HCT116 (cell line): ENCODE results near the gene LRRN3. TPM values are rescaled to one million over a fixed set of nuclear protein-coding genes. Genes with fewer than 3 reads are reported as not detected.

ENCODE experiments used
- ATAC-seq: fragments of 200-7000 bp; cut with Tn5 transposase; 2 replicates; pipeline ENCODE4 v1.9.1; 2020; ENCODE audit warnings: mild to moderate bottlenecking, moderate library complexity
- BruUV-seq: library from RNA; stranded (reverse); fragments of 400-500 nt; replicated peaks from 2 replicates; lab custom pipeline; 2021; lab: Mats Ljungman, UMichigan
- CTCF ChIA-PET: fragments of 300-600 bp; sonication (Branson Sonifier 250); formaldehyde crosslinking; loops from one replicate; lab custom pipeline; 2021; ENCODE audit warnings: antibody characterized with exemption; lab: Charles Lee
- POLR2A ChIA-PET: fragments of 300-600, 350-600 bp; sonication (Branson Sonifier 250); formaldehyde crosslinking; loops from one replicate; lab custom pipeline; 2021; ENCODE audit warnings: antibody characterized with exemption; lab: Charles Lee
- RAD21 ChIA-PET, 2 experiments: fragments of 300-600 bp; sonication (Branson Sonifier 250); formaldehyde crosslinking; loops; one replicate each; lab custom pipeline; 2023; ENCODE audit warnings: low total read pairs in 2 of 2; ENCODE audit not compliant: uncharacterized antibody in 2 of 2, unreplicated experiment in 2 of 2, low non-redundant PET in 1 of 2; lab: Charles Lee
- DNase-seq: peaks from one replicate; pipeline ENCODE4 v3.0.0-alpha.2; 2010; ENCODE audit warnings: low read depth, low spot score
- H2AFZ ChIP-seq: fragments of 200-600 bp; shearing (Covaris generic), sonication (generic); 2 replicates; pipeline ENCODE4 v1.6.1; 2017; ENCODE audit warnings: low read depth, mixed run types, mixed read lengths, antibody characterized with exemption, low read length; ENCODE audit not compliant: poor library complexity, severe bottlenecking
- H3K27ac ChIP-seq: 2 replicates; pipeline ENCODE4 v1.5.1; 2012; ENCODE audit warnings: low read depth, low read length
- H3K27me3 ChIP-seq: fragments of 200-600 bp; sonication (generic); 2 replicates; pipeline ENCODE4 v1.6.1; 2016; ENCODE audit warnings: mixed run types, low read length, mixed read lengths; ENCODE audit not compliant: insufficient read depth
- H3K36me3 ChIP-seq, 2 experiments: fragments of 200-500 bp in 1 of 2; fragments of 200-600 bp in 1 of 2; sonication (Bioruptor generic) in 1 of 2; sonication (generic) in 1 of 2; 2 replicates each; pipeline versions ENCODE4 v1.5.1 to v1.6.1; 2014 to 2016; ENCODE audit warnings: low read length in 2 of 2, inconsistent platforms in 1 of 2, mixed read lengths in 1 of 2, mixed run types in 1 of 2; ENCODE audit not compliant: insufficient read depth in 2 of 2, control insufficient read depth in 1 of 2
- H3K4me1 ChIP-seq, 2 experiments: fragments of 200-600 bp in 1 of 2; sonication (generic) in 1 of 2; 2 replicates each; pipeline versions ENCODE4 v1.5.1 to v1.6.1; 2012 to 2017; ENCODE audit warnings: low read length in 2 of 2, inconsistent platforms in 1 of 2, mild to moderate bottlenecking in 1 of 2, mixed read lengths in 1 of 2, mixed run types in 1 of 2, moderate library complexity in 1 of 2; ENCODE audit not compliant: insufficient read depth in 2 of 2, control insufficient read depth in 1 of 2
- H3K4me2 ChIP-seq: fragments of 200-600 bp; sonication (generic); 2 replicates; pipeline ENCODE4 v1.6.1; 2017; ENCODE audit warnings: mixed run types, low read length, mixed read lengths
- H3K4me3 ChIP-seq, 2 experiments: fragments of 200-600 bp in 1 of 2; sonication (generic) in 1 of 2; replicated peaks in 1 of 2; 2 replicates each; pipeline ENCODE4 v1.5.1; 2011 to 2016; ENCODE audit warnings: low read length in 2 of 2, control low read depth in 1 of 2, low read depth in 1 of 2, mild to moderate bottlenecking in 1 of 2, mixed read lengths in 1 of 2, mixed run types in 1 of 2
- H3K79me2 ChIP-seq: fragments of 200-600 bp; sonication (generic); 2 replicates; pipeline ENCODE4 v1.6.1; 2017; ENCODE audit warnings: mild to moderate bottlenecking, mixed run types, low read length, moderate library complexity, mixed read lengths; ENCODE audit not compliant: insufficient read depth
- H3K9ac ChIP-seq: fragments of 200-600 bp; sonication (generic); 2 replicates; pipeline ENCODE4 v1.6.1; 2016; ENCODE audit warnings: low read length, mixed read lengths
- H3K9me2 ChIP-seq: fragments of 200-600 bp; sonication (generic), shearing (Covaris generic); 2 replicates; pipeline ENCODE4 v1.6.1; 2017; ENCODE audit warnings: mixed run types, mild to moderate bottlenecking, moderate library complexity; ENCODE audit not compliant: insufficient read depth
- H3K9me3 ChIP-seq, 2 experiments: fragments of 200-500 bp in 1 of 2; fragments of 200-600 bp in 1 of 2; sonication (Bioruptor generic) in 1 of 2; sonication (generic) in 1 of 2; 2 replicates each; pipeline ENCODE4 v1.6.1; 2014 to 2017; ENCODE audit warnings: low read length in 2 of 2, mixed read lengths in 2 of 2, inconsistent platforms in 1 of 2, low read depth in 1 of 2, mild to moderate bottlenecking in 1 of 2, mixed run types in 1 of 2, moderate library complexity in 1 of 2; ENCODE audit not compliant: control insufficient read depth in 1 of 2, insufficient read depth in 1 of 2
- H4K20me1 ChIP-seq: fragments of 200-600 bp; sonication (generic), shearing (Covaris generic); 2 replicates; pipeline ENCODE4 v1.6.1; 2017; ENCODE audit warnings: mixed run types, mild to moderate bottlenecking, moderate library complexity; ENCODE audit not compliant: insufficient read depth
- CTCF ChIP-seq, 3 experiments: fragments of 200-600 bp in 1 of 3; sonication (generic) in 1 of 3; IDR thresholded peaks in 2 of 3; conservative IDR thresholded peaks in 1 of 3; 2 replicates each; pipeline ENCODE4 v1.5.1; 2012 to 2017; ENCODE audit warnings: low read depth in 2 of 3, low read length in 2 of 3, antibody characterized with exemption in 1 of 3, borderline replicate concordance in 1 of 3, control low read depth in 1 of 3, mild to moderate bottlenecking in 1 of 3, mixed read lengths in 1 of 3, mixed run types in 1 of 3, moderate library complexity in 1 of 3; ENCODE audit not compliant: insufficient read depth in 1 of 3
- ELF1 ChIP-seq: IDR thresholded peaks from 2 replicates; pipeline ENCODE4 v1.6.1; 2012; ENCODE audit warnings: low read depth, borderline replicate concordance
- EZH2phosphoT487 ChIP-seq: fragments of 200-600 bp; IDR thresholded peaks from 2 replicates; pipeline ENCODE4 v1.6.1; 2018; ENCODE audit warnings: antibody characterized with exemption, borderline replicate concordance
- JUND ChIP-seq: IDR thresholded peaks from 2 replicates; pipeline ENCODE4 v1.6.1; 2012
- POLR2AphosphoS5 ChIP-seq: IDR thresholded peaks from 2 replicates; pipeline ENCODE4 v1.6.1; 2011; ENCODE audit warnings: mild to moderate bottlenecking, low read depth, low read length, moderate library complexity
- SIN3A ChIP-seq: IDR thresholded peaks from 2 replicates; pipeline ENCODE4 v1.6.1; 2012; ENCODE audit warnings: low read depth
- SP1 ChIP-seq: IDR thresholded peaks from 2 replicates; pipeline ENCODE4 v1.6.1; 2012; ENCODE audit warnings: low read depth
- SRF ChIP-seq: IDR thresholded peaks from 2 replicates; pipeline ENCODE4 v1.6.1; 2012; ENCODE audit warnings: low read depth
- ZBTB33 ChIP-seq: IDR thresholded peaks from 2 replicates; pipeline ENCODE4 v1.6.1; 2011; ENCODE audit warnings: mild to moderate bottlenecking, low read length, moderate library complexity; ENCODE audit not compliant: insufficient replicate concordance; ENCODE audit errors: extremely low read depth
- ZNF274 ChIP-seq: fragments of 200-500 bp; sonication (Bioruptor generic); IDR thresholded peaks from 2 replicates; pipeline ENCODE4 v1.6.1; 2014; ENCODE audit warnings: mild to moderate bottlenecking, low read depth, low read length, inconsistent platforms
- intact Hi-C: fragments of 100-400 bp; cut with micrococcal nuclease; formaldehyde crosslinking; loops from 2 replicates; pipeline ENCODE4 v1.10.0; 2022
- total RNA-seq: library from RNA; stranded (reverse); gene quantifications from one replicate; pipeline ENCODE4 v1.2.1, GENCODE V29; 2021; ENCODE audit not compliant: unreplicated experiment
- TF ChIP-seq, protein P1 (sequence below): IDR thresholded peaks from 2 replicates; pipeline ENCODE4 v1.6.1; 2012; ENCODE audit warnings: low read depth
- TF ChIP-seq, protein P2 (sequence below): IDR thresholded peaks from 2 replicates; pipeline ENCODE4 v1.6.1; 2012

The LRRN3 gene
- total RNA-seq, 1 experiment from 2014 or later, result 0.07 TPM

GRCh38 chr7:111077001-111077400 is 13.9 kb upstream of the LRRN3 start (continued):
- TF ChIP-seq, protein P1, sequence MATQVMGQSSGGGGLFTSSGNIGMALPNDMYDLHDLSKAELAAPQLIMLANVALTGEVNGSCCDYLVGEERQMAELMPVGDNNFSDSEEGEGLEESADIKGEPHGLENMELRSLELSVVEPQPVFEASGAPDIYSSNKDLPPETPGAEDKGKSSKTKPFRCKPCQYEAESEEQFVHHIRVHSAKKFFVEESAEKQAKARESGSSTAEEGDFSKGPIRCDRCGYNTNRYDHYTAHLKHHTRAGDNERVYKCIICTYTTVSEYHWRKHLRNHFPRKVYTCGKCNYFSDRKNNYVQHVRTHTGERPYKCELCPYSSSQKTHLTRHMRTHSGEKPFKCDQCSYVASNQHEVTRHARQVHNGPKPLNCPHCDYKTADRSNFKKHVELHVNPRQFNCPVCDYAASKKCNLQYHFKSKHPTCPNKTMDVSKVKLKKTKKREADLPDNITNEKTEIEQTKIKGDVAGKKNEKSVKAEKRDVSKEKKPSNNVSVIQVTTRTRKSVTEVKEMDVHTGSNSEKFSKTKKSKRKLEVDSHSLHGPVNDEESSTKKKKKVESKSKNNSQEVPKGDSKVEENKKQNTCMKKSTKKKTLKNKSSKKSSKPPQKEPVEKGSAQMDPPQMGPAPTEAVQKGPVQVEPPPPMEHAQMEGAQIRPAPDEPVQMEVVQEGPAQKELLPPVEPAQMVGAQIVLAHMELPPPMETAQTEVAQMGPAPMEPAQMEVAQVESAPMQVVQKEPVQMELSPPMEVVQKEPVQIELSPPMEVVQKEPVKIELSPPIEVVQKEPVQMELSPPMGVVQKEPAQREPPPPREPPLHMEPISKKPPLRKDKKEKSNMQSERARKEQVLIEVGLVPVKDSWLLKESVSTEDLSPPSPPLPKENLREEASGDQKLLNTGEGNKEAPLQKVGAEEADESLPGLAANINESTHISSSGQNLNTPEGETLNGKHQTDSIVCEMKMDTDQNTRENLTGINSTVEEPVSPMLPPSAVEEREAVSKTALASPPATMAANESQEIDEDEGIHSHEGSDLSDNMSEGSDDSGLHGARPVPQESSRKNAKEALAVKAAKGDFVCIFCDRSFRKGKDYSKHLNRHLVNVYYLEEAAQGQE, result no peak
- TF ChIP-seq SP1 (no peak), SRF (no peak)
- TF ChIP-seq, protein P2, sequence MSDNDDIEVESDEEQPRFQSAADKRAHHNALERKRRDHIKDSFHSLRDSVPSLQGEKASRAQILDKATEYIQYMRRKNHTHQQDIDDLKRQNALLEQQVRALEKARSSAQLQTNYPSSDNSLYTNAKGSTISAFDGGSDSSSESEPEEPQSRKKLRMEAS, result no peak
- TF ChIP-seq, all 23 proteins: peak for 0

DNA sequence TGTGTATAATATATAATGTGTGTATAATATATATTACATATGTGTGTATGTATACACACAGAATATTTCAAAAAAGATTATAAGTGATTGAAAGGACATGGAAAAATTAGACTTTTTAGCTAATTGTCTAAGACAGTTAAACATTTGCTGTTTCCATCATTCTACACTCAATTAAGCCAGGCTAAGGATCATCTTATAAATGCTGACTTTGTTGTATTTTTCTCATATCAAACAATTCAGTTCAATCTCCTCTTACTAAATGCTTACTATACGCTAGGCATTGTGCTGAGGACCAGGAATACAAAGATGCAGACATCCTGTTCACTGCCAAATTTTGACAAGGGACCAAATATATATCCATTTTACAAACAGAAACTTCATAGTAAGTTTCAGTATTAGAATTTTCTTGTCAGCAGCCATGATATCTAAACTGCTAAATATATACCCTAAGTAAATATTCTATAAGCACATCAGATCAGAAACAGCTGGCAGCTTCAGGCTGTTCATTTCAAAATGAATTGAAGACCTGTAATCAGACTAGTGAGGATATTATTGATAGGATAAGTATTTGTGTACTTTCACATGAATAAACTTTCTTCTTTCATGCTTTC is 10.3 kb upstream of the LRRN3 start:
- H3K27me3 ChIP-seq, result no peaks in the 10 kb centered on the region
- H3K4me2 ChIP-seq, result no peak overlapping the region
- ATAC-seq (no peak), DNase-seq (no peak)
- H4K20me1 ChIP-seq, result no peaks in the 10 kb centered on the region
- ChIA-PET CTCF (no interaction called here), RAD21 (no interaction called here), POLR2A (no interaction called here)
- H3K27ac ChIP-seq, result no peak overlapping the region
- no peaks in the 10 kb centered on the region for H3K9me2 ChIP-seq
- intact Hi-C loops, result no loop called here
- H3K4me3 ChIP-seq, result no peak overlapping the region
- no peaks in the 10 kb centered on the region for H3K79me2 ChIP-seq
- no TSS peak for BruUV-seq
- peaks cover 0 to 4% of the 10 kb centered on the region in 2 experiments; a peak in 1 of 4 replicates for H3K4me1 ChIP-seq
- no peaks in the 10 kb centered on the region for H3K36me3 ChIP-seq
- no peak overlapping the region for H3K9ac ChIP-seq
- no peaks in the 10 kb centered on the region for H3K9me3 ChIP-seq
- H2AFZ ChIP-seq, result no peak overlapping the region
- TF ChIP-seq POLR2AphosphoS5 (no peak), ZBTB33 (no peak), SP1 (no peak), ELF1 (no peak), SIN3A (no peak), ZNF274 (no peak), EZH2phosphoT487 (no peak), CTCF (IDR thresholded peaks at IDR 0.05 in 2 of 3, conservative IDR thresholded peaks at IDR 0.05 in 1 of 3; ENCODE audit: borderline replicate concordance in 1 of 3, insufficient read depth in 1 of 3, low read depth in 2 of 3, low read length in 2 of 3) (no peak), JUND (no peak)
- TF ChIP-seq, protein P1, result no peak
